Memory B cell (primary cell): ENCODE measurements around the gene POLL.
"Not testable (repeated sequence)": the region's sequence is repeated elsewhere in the genome, so short reads cannot be mapped to it uniquely, and the experiment has no call there.

ENCODE experiments used
- ATAC-seq: fragments of 150-1000 bp; cut with Tn5 transposase; 2 replicates; pipeline ENCODE4 v1.10.0; 2021; ENCODE audit warnings: low read depth, mild to moderate bottlenecking, moderate library complexity
- DNase-seq, 2 donors: peaks; one replicate each; pipeline ENCODE4 v3.0.0; 2022; ENCODE audit warnings: low spot score in 2 of 2
- H3K27ac Mint-ChIP-seq: one replicate; pipeline ENCODE4 v1.8.0; 2022; ENCODE audit warnings: mild to moderate bottlenecking, moderate library complexity, mixed read lengths
- H3K27me3 Mint-ChIP-seq: one replicate; pipeline ENCODE4 v1.8.0; 2022; ENCODE audit warnings: mixed read lengths
- H3K36me3 Mint-ChIP-seq: one replicate; pipeline ENCODE4 v1.8.0; 2022; ENCODE audit warnings: mild to moderate bottlenecking, mixed read lengths
- H3K4me1 Mint-ChIP-seq: one replicate; pipeline ENCODE4 v1.8.0; 2022; ENCODE audit warnings: mixed read lengths
- H3K4me3 Mint-ChIP-seq: one replicate; pipeline ENCODE4 v1.8.0; 2022; ENCODE audit warnings: mild to moderate bottlenecking, moderate library complexity, mixed read lengths
- H3K9me3 Mint-ChIP-seq: one replicate; pipeline ENCODE4 v1.8.0; 2022; ENCODE audit warnings: mixed read lengths

POLL gene

DNA sequence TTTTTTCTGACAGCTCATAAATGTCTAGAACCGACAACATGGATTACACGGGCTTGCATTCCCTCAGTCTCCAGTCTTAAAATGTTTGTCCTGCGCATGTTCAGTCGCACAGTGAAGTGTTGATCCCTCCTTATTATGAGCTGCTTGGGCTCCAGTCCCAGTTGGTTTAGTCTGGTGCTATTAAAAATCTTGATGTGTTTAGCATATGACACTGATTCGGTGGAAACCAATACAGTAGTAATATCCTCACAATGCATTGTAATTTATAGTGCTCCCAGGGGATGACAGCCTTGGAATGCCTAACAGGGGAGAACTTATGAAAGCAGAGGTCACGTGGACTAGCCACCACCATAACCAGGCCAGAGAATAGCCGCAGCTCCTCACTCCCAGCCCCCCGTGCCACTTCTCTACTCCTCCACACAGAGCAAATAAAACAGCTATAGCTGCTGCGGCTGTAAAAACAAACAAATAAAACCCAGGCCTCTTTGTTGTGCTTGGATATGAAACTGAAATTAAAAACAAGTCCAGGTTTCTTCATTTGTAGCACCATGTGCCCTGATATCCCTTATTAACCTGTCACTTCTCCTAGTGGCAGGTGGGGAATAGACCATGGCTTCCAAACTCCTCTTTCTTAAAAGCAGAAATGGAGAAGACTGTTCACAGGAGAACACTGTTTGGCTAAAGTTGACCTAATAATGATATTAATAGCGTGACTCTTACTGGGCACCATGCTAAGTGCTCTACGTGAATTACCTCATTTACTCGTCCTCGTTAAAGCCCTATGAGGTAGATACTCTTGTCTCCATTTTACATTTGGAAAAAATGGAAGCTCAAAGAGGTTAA lies 7.8 kb upstream of the POLL start:
- peaks cover 2% of the 10 kb centered on the region for H3K4me1 Mint-ChIP-seq
- DNase-seq (no peak), ATAC-seq (no peak)
- no peaks in the 10 kb centered on the region for H3K9me3 Mint-ChIP-seq
- no peak overlapping the region for H3K27ac Mint-ChIP-seq
- no peak overlapping the region for H3K4me3 Mint-ChIP-seq
- H3K27me3 Mint-ChIP-seq: no peaks in the 10 kb centered on the region
- peaks cover 3% of the 10 kb centered on the region for H3K36me3 Mint-ChIP-seq

DNA sequence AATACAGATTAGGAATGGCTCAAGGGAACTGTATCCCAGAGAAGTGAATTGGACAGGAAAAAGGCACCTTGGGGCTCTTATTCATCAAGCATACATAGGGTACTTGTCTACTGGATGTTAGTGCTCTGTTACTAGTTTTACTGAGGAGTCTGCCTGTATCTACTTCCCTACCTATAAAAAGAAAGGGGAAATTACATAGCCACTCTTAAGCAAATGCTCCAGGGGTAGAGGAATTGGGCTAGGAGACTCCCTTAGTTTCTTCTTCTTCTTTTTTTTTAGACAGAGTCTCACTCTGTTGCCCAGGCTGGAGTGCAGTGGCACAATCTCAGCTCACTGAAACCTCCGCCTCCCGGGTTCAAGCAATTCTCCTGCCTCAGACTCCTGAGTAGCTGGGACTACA lies 5.3 kb upstream of the POLL start:
- H3K27me3 Mint-ChIP-seq, H3K4me3 Mint-ChIP-seq, H3K9me3 Mint-ChIP-seq, H3K36me3 Mint-ChIP-seq, H3K27ac Mint-ChIP-seq, H3K4me1 Mint-ChIP-seq, ATAC-seq, DNase-seq: not testable (repeated sequence)

DNA sequence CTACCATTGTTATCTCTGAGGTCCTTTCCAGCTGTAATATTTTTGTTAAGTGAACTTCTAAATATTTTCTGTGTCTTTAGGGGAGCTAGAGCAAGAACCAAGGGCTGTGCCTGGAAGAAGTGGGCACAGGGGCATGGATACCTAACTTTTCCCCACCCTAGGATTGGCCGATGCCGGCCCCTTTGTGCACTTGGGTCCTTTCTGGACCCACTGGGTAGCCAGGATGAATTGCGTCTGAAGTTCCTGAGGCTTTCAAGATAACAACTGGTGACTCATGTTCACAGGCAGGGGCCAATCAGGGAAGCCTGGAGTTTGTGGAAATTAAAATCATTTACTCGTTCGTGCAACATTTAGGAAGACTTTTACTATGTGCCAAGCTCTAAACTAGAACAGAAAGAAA lies 822 bp upstream of the POLL start:
- peak overlapping the region; percentile 97 for H3K4me3 Mint-ChIP-seq
- no peak overlapping the region for H3K27ac Mint-ChIP-seq
- H3K36me3 Mint-ChIP-seq: peaks cover 5% of the 10 kb centered on the region
- no peaks in the 10 kb centered on the region for H3K9me3 Mint-ChIP-seq
- DNase-seq (no peak), ATAC-seq (no peak)
- no peaks in the 10 kb centered on the region for H3K27me3 Mint-ChIP-seq
- peaks cover 22% of the 10 kb centered on the region for H3K4me1 Mint-ChIP-seq

DNA sequence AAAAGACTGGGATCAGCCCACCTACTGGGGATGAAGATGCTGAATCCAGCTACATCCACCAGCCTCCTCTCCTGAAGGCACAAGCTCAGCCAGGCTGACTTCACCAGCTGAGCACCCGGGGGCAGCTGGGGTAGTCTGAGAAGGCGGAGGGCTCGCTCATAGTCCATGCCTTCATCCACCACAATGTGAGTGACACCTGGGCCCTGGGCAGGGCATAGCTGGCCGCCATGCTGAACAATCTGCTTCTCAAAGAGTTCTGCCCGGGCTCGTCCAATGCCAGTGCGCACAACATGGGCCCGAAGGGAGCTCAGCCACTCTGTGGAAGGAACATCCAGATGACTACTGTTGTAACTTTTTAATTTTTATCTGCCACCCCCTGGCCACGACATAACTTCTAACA lies 2.2 kb downstream of the POLL start:
- no peak overlapping the region for H3K4me3 Mint-ChIP-seq
- no peak for DNase-seq
- H3K27ac Mint-ChIP-seq: no peak overlapping the region
- H3K9me3 Mint-ChIP-seq: no peaks in the 10 kb centered on the region
- no peak for ATAC-seq
- no peaks in the 10 kb centered on the region for H3K27me3 Mint-ChIP-seq
- H3K4me1 Mint-ChIP-seq: peaks cover 23% of the 10 kb centered on the region
- peaks cover 18% of the 10 kb centered on the region for H3K36me3 Mint-ChIP-seq

DNA sequence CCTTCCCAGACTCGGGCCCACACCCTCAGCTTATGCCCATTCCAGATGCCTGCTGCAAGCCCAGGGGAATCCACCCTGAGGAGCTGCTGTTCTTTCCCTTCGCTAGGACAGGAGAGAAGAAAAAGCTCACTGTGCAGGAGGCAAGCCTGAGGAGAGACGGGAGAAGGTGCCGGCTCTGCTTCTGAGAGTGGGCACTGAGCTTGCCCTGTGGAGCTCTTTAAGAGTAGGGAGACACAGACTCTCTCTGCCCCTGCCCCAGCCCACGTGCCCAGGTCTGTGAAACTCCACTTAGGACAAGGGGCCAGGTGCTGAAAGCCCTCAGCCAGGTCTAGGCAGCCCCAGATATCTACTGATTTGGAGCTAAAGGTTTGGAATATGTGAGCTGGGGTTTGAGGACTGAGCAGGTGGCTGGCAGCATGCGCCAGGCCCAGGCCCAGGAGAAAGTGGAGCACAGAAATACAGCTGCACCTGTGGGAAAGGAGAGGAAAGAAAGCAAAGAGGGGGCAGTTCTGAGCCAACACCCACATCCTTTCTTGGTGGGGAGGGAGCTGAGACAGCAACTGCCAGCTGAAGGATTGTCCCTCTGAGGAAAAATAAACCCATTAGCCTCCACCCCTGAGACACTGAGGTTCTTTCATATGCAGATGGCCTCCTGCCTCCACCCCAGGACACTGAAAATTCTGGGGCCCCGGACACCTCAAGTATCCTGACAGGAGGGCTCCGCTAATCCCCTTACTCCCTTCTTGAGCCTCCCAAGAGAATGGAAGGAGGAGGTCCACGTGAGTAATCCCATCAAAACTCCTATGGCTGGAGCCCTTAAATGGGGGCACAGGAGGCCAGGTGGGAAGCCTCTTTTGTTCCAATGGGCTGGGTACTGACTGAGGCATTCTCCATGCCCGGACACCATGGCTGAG lies 7.3 kb downstream of the POLL start:
- no peak for ATAC-seq
- Mint-ChIP-seq H3K27ac (no peak overlapping the region), H3K27me3 (no peaks in the 10 kb centered on the region), H3K36me3 (peaks cover 32% of the 10 kb centered on the region), H3K9me3 (no peaks in the 10 kb centered on the region), H3K4me1 (peaks cover 6% of the 10 kb centered on the region), H3K4me3 (no peak overlapping the region)
- no peak for DNase-seq

DNA sequence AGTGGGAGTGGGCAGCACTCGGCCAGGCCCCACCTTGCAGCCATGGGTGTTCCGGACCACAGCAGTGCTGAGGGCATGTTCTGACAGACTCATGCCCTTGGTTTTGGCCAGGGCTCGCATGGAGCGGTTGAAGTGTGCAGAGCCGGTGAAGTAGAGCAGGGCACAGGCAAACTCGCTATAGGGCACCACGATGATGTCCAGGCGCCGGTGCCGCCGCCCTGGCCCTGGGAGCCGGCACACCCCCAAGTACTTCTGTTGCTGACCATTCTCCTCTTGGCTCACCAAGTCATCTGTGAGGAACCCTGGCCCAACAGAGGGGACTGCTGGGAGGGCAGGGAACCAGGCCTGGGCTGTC lies 8.6 kb downstream of the POLL start:
- H3K27ac Mint-ChIP-seq: no peak overlapping the region
- peaks cover 3% of the 10 kb centered on the region for H3K4me1 Mint-ChIP-seq
- no peak overlapping the region for H3K4me3 Mint-ChIP-seq
- no peaks in the 10 kb centered on the region for H3K9me3 Mint-ChIP-seq
- DNase-seq (no peak), ATAC-seq (no peak)
- no peaks in the 10 kb centered on the region for H3K27me3 Mint-ChIP-seq
- peaks cover 32% of the 10 kb centered on the region for H3K36me3 Mint-ChIP-seq

DNA sequence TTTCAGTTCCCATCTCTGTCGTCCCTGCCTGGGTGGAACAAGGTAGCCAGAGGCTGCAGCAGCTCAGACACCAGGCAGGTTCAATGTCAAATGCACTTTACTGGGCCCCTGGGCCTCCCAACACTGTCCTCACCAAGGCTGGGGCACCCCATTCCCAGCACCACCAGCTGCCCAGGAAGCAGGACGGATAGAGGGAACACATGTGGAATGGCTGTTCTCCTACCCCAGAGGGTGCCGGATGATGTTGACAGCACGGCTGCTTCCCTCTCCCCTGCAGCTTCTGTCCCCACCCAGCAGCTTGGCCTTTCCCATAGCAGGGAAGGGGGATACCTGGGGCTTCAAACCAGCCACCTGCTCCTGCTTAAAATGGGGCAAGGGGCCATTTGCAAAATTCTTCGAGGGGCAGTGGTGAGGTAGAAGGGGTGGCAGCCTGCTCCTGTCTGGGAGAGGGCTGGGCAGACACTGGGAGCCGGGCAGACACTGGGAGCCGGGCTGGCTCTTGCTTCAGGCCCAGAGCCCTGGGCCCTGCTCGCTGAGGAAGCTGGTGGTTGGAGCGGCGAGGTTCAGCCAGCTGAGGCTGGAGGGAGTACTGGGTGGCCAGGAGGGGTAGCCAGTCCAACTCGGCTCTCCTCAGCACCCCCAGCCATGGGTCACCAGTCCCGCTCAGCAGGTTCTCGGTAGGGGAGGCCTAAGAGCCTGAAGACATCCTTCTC lies 9.1 kb downstream of the POLL start:
- DNase-seq: no peak
- Mint-ChIP-seq H3K4me1 (peaks cover 3% of the 10 kb centered on the region), H3K9me3 (no peaks in the 10 kb centered on the region), H3K4me3 (no peak overlapping the region), H3K36me3 (peaks cover 30% of the 10 kb centered on the region), H3K27me3 (no peaks in the 10 kb centered on the region), H3K27ac (no peak overlapping the region)
- no peak for ATAC-seq

DNA sequence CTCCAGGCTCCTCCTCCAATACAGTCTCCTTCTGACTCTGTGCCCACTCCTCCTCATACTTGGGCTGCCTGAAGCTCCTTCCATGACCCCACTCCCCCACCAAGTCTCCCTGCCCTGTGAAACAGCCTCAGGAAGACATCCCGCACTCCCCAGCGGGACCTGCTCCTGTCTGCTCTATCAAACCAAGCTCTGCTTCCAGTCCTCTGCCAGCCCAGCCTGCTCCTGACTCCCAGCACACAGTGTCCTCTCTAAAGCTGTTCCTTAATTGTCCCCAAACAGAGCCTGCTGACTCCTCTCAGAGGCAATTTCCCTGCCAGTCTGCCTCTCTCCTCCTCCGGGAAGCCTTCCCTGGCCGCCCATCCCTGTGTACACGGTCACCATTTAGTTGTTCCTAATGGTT lies 9.9 kb downstream of the POLL start:
- Mint-ChIP-seq H3K4me3 (no peak overlapping the region), H3K36me3 (peaks cover 25% of the 10 kb centered on the region), H3K27ac (no peak overlapping the region), H3K27me3 (no peaks in the 10 kb centered on the region), H3K9me3 (no peaks in the 10 kb centered on the region), H3K4me1 (no peaks in the 10 kb centered on the region)
- DNase-seq (no peak), ATAC-seq (no peak)

DNA sequence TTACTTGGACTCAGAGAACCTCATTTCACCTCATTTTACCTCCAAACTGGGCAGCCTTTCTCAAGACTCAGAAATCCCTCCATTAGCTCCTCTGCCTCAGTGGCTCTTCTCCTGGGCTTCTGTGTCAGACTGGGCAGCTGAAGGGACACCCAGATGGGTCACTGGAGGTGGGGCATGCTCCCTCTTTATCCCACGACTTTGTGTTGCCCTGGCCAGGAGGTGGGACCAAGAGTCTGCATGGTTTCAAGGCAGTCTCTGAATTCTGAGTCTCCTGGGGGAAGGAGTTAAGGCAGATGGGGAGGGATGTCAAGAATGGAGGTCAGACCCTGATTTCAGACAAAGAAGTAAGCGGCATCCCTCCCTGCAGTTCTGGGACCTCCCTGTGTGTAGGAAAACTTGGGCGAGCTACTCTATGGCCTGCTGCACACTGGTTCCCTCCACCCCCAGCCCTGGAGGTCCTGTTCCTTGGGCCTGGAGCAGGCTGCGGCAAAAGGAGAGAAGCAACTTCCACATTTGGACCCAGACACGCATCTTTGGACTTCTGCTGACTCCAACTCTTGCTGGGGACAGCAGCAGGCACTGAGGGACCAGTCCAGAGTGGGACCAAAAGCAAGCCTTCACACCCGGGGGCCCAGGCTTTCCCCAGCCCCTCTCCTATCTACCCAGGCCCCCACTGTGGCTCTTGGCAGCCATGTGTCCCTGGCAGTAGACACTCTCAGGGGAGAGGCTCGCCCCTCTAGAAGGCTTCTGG lies 10.8 kb downstream of the POLL start:
- no peaks in the 10 kb centered on the region for H3K27me3 Mint-ChIP-seq
- DNase-seq (no peak), ATAC-seq (no peak)
- no peaks in the 10 kb centered on the region for H3K9me3 Mint-ChIP-seq
- H3K4me1 Mint-ChIP-seq: no peaks in the 10 kb centered on the region
- H3K4me3 Mint-ChIP-seq: no peak overlapping the region
- H3K27ac Mint-ChIP-seq: no peak overlapping the region
- H3K36me3 Mint-ChIP-seq: peaks cover 20% of the 10 kb centered on the region

DNA sequence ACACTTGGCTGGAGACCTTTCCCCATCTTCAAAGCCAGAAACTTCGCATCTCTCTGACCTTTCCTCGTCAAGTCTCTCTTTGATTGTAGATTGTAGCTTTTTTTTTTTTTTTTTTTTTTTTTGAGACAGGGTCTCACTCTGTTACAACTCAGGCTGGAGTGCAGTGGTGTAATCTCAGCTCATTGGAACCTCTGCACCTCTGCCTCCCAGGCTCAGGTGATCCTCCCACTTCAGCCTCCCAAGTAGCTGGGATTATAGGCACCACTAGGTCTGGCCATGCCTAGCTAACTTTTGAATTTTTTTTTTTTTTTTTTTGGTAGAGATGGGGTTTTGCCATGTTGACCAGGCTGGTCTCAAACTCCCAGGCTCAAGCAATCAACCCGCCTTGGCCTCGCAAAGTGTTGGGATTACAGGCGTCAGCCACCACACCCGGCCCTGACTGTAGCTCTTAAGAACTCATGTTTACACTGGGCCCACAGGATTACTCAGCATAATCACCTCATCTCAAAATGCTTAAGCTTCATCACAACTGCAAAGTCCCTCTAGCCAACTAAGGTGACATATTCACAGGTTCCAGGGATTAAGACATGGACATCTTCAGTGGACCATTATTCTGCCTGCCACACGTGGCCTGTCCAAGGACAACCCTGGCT lies 11.7 kb downstream of the POLL start:
- ATAC-seq: no peak
- Mint-ChIP-seq H3K27me3 (no peaks in the 10 kb centered on the region), H3K4me3 (no peak overlapping the region), H3K36me3 (peaks cover 18% of the 10 kb centered on the region), H3K27ac (no peak overlapping the region), H3K9me3 (no peaks in the 10 kb centered on the region), H3K4me1 (no peaks in the 10 kb centered on the region)
- no peak for DNase-seq

DNA sequence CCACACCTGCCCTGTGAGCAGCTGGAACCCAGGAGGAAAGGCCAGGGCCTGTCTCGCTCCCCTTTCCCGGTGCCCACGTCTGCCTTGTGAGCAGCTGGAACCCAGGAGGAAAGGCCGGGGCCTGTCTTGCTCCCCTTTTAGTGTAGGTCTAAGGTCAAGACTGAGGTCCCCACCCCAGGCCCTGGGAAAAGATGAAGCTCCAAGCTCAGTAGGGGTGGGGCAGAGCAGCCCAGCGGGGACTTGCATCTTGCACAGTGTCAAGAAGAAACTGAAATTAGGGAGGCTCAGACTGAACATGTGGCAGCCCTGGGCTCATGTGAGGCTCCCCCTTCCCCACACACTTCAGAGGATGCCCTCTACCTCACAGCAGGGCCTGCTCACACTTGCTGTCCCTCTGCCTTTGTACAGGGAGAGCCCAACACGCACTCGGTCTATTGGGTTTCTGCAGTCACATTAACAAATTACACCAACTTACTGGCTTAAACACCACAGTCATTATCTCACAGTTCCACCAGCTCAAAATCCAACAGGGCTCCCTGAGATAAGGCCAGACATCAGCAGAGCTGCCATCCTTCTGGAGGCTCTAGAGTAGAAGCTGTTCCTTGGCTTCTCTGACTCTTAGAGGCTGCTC lies 12.4 kb downstream of the POLL start:
- DNase-seq (no peak), ATAC-seq (no peak)
- Mint-ChIP-seq H3K27ac (no peak overlapping the region), H3K27me3 (no peaks in the 10 kb centered on the region), H3K4me1 (peaks cover 3% of the 10 kb centered on the region), H3K9me3 (no peaks in the 10 kb centered on the region), H3K36me3 (peaks cover 17% of the 10 kb centered on the region), H3K4me3 (no peak overlapping the region)

DNA sequence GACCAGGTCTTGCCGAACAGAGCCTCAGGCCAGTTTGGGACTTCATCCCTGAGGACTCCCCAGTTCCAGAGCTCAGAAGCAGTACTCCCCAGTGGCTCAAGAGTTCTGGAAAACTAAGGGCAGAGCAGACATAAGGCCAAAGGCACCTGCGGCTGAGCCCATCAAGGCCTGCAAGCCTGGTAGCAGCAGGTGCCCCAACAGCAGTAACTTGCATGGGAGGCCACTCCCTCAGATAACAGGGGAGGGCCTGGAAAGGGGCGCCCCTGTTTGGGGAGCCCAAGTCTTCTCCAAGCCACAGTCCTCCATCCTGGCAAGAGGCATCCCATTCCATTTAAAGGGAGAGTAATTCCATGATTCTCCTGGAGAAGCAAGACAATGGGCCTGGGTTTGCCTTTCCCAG lies 13.0 kb downstream of the POLL start:
- H3K36me3 Mint-ChIP-seq: peaks cover 15% of the 10 kb centered on the region
- no peak overlapping the region for H3K4me3 Mint-ChIP-seq
- H3K27ac Mint-ChIP-seq: no peak overlapping the region
- DNase-seq (no peak), ATAC-seq (no peak)
- H3K9me3 Mint-ChIP-seq: no peaks in the 10 kb centered on the region
- peaks cover 6% of the 10 kb centered on the region for H3K4me1 Mint-ChIP-seq
- H3K27me3 Mint-ChIP-seq: no peaks in the 10 kb centered on the region
